Heart left ventricle (tissue), 13 donors: ENCODE measurements around the gene NCAPH2.

Experiments
- CTCF ChIP-seq, 12 donors: fragments of 200-600 bp; sonication (generic) in 4 of 12; IDR thresholded peaks; one replicate each; pipeline versions ENCODE4 v1.5.0 to v1.8.0; 2018 to 2022; ENCODE audit warnings: antibody characterized with exemption in 12 of 12, mild to moderate bottlenecking in 5 of 12
- POLR2A ChIP-seq, 2 donors: fragments of 450-650 bp; IDR thresholded peaks; one replicate each; pipeline ENCODE4 v1.6.1; 2017; ENCODE audit warnings: antibody characterized with exemption in 2 of 2, mild to moderate bottlenecking in 2 of 2, moderate library complexity in 2 of 2
- donor health status: ischemic (EF 13 %, LVEDD 7.1; RV severe dilation, severe dysfunction).
- donor health status: DM: no; HTN: yes; CAD: no.
- donor health status: DM: no; HTN: no; CAD: no.
- donor health status: ischemic (EF 25% LVEDD 6.9; RV normal size, moderate dysfunction).
- donor health status: ischemic (EF 25% LVEDD 5.7; RV mildly dilated, moderate dysfunction).
- donor health status: ischemic (EF 35%, LVEDD 5.7; RV mildly dilated, moderate dysfunction).
- donor health status: nonischemic (EF 11% LVEDD 7.7; RV severe dilation, severe dysfunction).
- donor health status: DM: yes; HTN: yes; CAD: no.
- donor health status: PGD.
- donor health status: ischemic (EF 29% LVEDD 5.4; RV normal size, mild dysfunction).
- donor health status: nonischemic (EF 23%, LVEDD 6.1; RV moderate dilation, normal function).

- no peak for TF ChIP-seq CTCF (IDR thresholded peaks at IDR 0.05)
- TF ChIP-seq POLR2A (IDR thresholded peaks at IDR 0.05): no peak
Measured at GRCh38 chr22:50475652-50476002, 32.4 kb upstream of the NCAPH2 start.
